IMR-90 (cell line): Measurements from ENCODE around the gene VDR. TPM values are rescaled to one million over a fixed set of nuclear protein-coding genes. Genes with fewer than 3 reads are reported as not detected.

Experiments used
- ATAC-seq: fragments of 200-7000 bp; cut with Tn5 transposase; 2 replicates; pipeline ENCODE4 v1.9.1; 2020; ENCODE audit warnings: low read depth, mild to moderate bottlenecking, moderate library complexity
- BruUV-seq: library from RNA; stranded (reverse); fragments of 400-500 nt; replicated peaks from 2 replicates; lab custom pipeline; 2021; lab: Mats Ljungman, UMichigan
- CTCF ChIA-PET: fragments of 300-600 bp; formaldehyde crosslinking; extraction: SDS; loops from one replicate; lab custom pipeline; 2021; ENCODE audit warnings: antibody characterized with exemption; lab: Yijun Ruan, JAX
- POLR2A ChIA-PET: fragments of 300-600 bp; sonication (Branson Sonifier 250); formaldehyde crosslinking; loops from one replicate; lab custom pipeline; 2022; ENCODE audit warnings: antibody characterized with exemption; ENCODE audit not compliant: unreplicated experiment; lab: Charles Lee
- DNase-seq: peaks from one replicate; pipeline ENCODE4 v3.0.0; 2013
- H2AFZ ChIP-seq: replicated peaks from 2 replicates; pipeline ENCODE3; 2013; ENCODE audit warnings: low read length, mild to moderate bottlenecking; ENCODE audit not compliant: poor library complexity
- H2AK5ac ChIP-seq: 2 replicates; pipeline ENCODE4 v1.6.1; 2013; ENCODE audit warnings: low read depth, low read length, inconsistent platforms
- H2AK9ac ChIP-seq: replicated peaks from 2 replicates; pipeline ENCODE3; 2013; ENCODE audit warnings: mild to moderate bottlenecking, low read depth, low read length, moderate library complexity; ENCODE audit not compliant: poor library complexity
- H2BK120ac ChIP-seq: 2 replicates; pipeline ENCODE4 v1.6.1; 2013; ENCODE audit warnings: low read depth, low read length, inconsistent platforms
- H2BK15ac ChIP-seq: 3 replicates; pipeline ENCODE4 v1.6.1; 2013; ENCODE audit warnings: low read depth, low read length, inconsistent platforms
- H2BK20ac ChIP-seq: 2 replicates; pipeline ENCODE4 v1.6.1; 2013; ENCODE audit warnings: low read depth, mild to moderate bottlenecking, inconsistent platforms, low read length, moderate library complexity
- H2BK5ac ChIP-seq: 2 replicates; pipeline ENCODE4 v1.6.1; 2013; ENCODE audit warnings: mild to moderate bottlenecking, low read depth, low read length, inconsistent platforms; ENCODE audit not compliant: poor library complexity, severe bottlenecking
- H3K14ac ChIP-seq: replicated peaks from 2 replicates; pipeline ENCODE4 v1.6.1; 2013; ENCODE audit warnings: low read depth, low read length, inconsistent platforms
- H3K18ac ChIP-seq: 2 replicates; pipeline ENCODE4 v1.6.1; 2013; ENCODE audit warnings: low read depth, low read length, control low read depth
- H3K23ac ChIP-seq: 2 replicates; pipeline ENCODE4 v1.6.1; 2013; ENCODE audit warnings: low read depth, low read length, inconsistent platforms
- H3K27ac ChIP-seq: 2 replicates; pipeline ENCODE4 v1.5.1; 2013; ENCODE audit warnings: mild to moderate bottlenecking, control low read depth, low read length; ENCODE audit not compliant: insufficient read depth
- H3K27me3 ChIP-seq: 2 replicates; pipeline ENCODE4 v1.6.1; 2013; ENCODE audit warnings: low read length; ENCODE audit not compliant: control insufficient read depth, insufficient read depth
- H3K36me3 ChIP-seq: 2 replicates; pipeline ENCODE4 v1.6.1; 2013; ENCODE audit warnings: low read length, mixed read lengths; ENCODE audit not compliant: control insufficient read depth, insufficient read depth
- H3K4ac ChIP-seq: 2 replicates; pipeline ENCODE4 v1.6.1; 2013; ENCODE audit warnings: low read depth, low read length, inconsistent platforms
- H3K4me1 ChIP-seq: 2 replicates; pipeline ENCODE4 v1.6.1; 2013; ENCODE audit warnings: low read length, mixed read lengths; ENCODE audit not compliant: control insufficient read depth, insufficient read depth
- H3K4me2 ChIP-seq: 2 replicates; pipeline ENCODE4 v1.6.1; 2013; ENCODE audit warnings: low read depth, mild to moderate bottlenecking, control low read depth, low read length, moderate library complexity
- H3K4me3 ChIP-seq: 2 replicates; pipeline ENCODE4 v1.5.1; 2013; ENCODE audit warnings: low read depth, mild to moderate bottlenecking, control low read depth, low read length, moderate library complexity; ENCODE audit not compliant: insufficient read depth
- H3K56ac ChIP-seq: 2 replicates; pipeline ENCODE4 v1.6.1; 2013; ENCODE audit warnings: low read length, inconsistent platforms; ENCODE audit not compliant: insufficient read depth; ENCODE audit errors: extremely low read depth
- H3K79me1 ChIP-seq, 2 experiments: 2 replicates each; pipeline ENCODE4 v1.6.1; 2013; ENCODE audit warnings: low read length in 2 of 2, inconsistent platforms in 1 of 2, low read depth in 1 of 2
- H3K9ac ChIP-seq: 2 replicates; pipeline ENCODE4 v1.6.1; 2013; ENCODE audit warnings: low read depth, low read length, control low read depth
- H3K9me1 ChIP-seq: 2 replicates; pipeline ENCODE4 v1.6.1; 2013; ENCODE audit warnings: low read length, inconsistent platforms; ENCODE audit not compliant: insufficient read depth
- H3K9me3 ChIP-seq: 2 replicates; pipeline ENCODE4 v1.6.1; 2013; ENCODE audit warnings: low read length; ENCODE audit not compliant: control insufficient read depth, insufficient read depth
- H4K20me1 ChIP-seq: 2 replicates; pipeline ENCODE4 v1.6.1; 2013; ENCODE audit warnings: low read length, inconsistent platforms; ENCODE audit not compliant: insufficient read depth
- H4K5ac ChIP-seq: 2 replicates; pipeline ENCODE4 v1.6.1; 2013; ENCODE audit warnings: mild to moderate bottlenecking, low read depth, low read length, control low read depth
- H4K8ac ChIP-seq, 2 experiments: 2 replicates each; pipeline ENCODE4 v1.6.1; 2013; ENCODE audit warnings: low read depth in 2 of 2, low read length in 2 of 2, control low read depth in 1 of 2, inconsistent platforms in 1 of 2
- H4K91ac ChIP-seq: 2 replicates; pipeline ENCODE4 v1.6.1; 2013; ENCODE audit warnings: low read depth, low read length, inconsistent platforms; ENCODE audit not compliant: insufficient read depth
- MXI1 ChIP-seq: IDR thresholded peaks from 2 replicates; pipeline ENCODE4 v1.6.1; 2012; ENCODE audit warnings: low read depth, mild to moderate bottlenecking, low read length, moderate library complexity, borderline replicate concordance
- SMC3 ChIP-seq: fragments of 150-350 bp; IDR thresholded peaks from 2 replicates; pipeline ENCODE4 v1.6.1; 2016; ENCODE audit warnings: low read depth, mild to moderate bottlenecking, antibody characterized with exemption, low read length, moderate library complexity
- whole genome bisulfite sequencing, 2 experiments: methylation state at CpG; one replicate each; pipeline versions ENCODE4 v1.1.5 to v1.1.7; 2013; ENCODE audit warnings: missing lambda C conversion rate in 2 of 2; ENCODE audit not compliant: insufficient read length in 1 of 2; ENCODE audit errors: extremely low coverage in 2 of 2; 5-methylcytosine and 5-hydroxymethylcytosine counted together
- dilution Hi-C: fragments of 300-500 bp; cut with HindIII; formaldehyde crosslinking; loops from one replicate; pipeline ENCODE4 v1.14.3; 2018; ENCODE audit warnings: low sequenced_read_pairs; ENCODE audit not compliant: unreplicated experiment
- in situ Hi-C: fragments of 300-500 bp; cut with MboI; formaldehyde crosslinking; loops from 3 replicates; pipeline ENCODE4 v1.14.3; 2019; ENCODE audit warnings: low sequenced_read_pairs, inconsistent platforms, mixed read lengths
- intact Hi-C: fragments of 100-400 bp; cut with micrococcal nuclease; formaldehyde crosslinking; loops from 2 replicates; pipeline ENCODE4 v1.10.0; 2022
- polyA plus RNA-seq, 3 experiments: library from polyadenylated mRNA; depleted of rRNA; stranded (reverse); fragments of >200 nt; gene quantifications; 2 replicates each; pipeline ENCODE4 v1.2.3, GENCODE V29; 2012; ENCODE audit warnings: low replicate concordance in 1 of 3
- total RNA-seq: library from RNA; depleted of rRNA; stranded (reverse); fragments of >200 nt; gene quantifications from 2 replicates; pipeline ENCODE4 v1.2.3, GENCODE V29; 2012
- TF ChIP-seq, protein P1 (sequence below): fragments of 150-350 bp; IDR thresholded peaks from 2 replicates; pipeline ENCODE4 v1.6.1; 2016; ENCODE audit warnings: low read depth, mild to moderate bottlenecking, low read length, moderate library complexity, borderline replicate concordance
- TF ChIP-seq, protein P2 (sequence below): conservative IDR thresholded peaks from 2 replicates; pipeline ENCODE4 v1.5.1; 2012; ENCODE audit warnings: mild to moderate bottlenecking, low read depth, low read length, improper control_type of control experiment

Gene VDR
- total and polyA plus RNA-seq, 2 of the 4 experiments (the other 2 are of a cell fraction): 5.4 to 8.5 TPM

DNA sequence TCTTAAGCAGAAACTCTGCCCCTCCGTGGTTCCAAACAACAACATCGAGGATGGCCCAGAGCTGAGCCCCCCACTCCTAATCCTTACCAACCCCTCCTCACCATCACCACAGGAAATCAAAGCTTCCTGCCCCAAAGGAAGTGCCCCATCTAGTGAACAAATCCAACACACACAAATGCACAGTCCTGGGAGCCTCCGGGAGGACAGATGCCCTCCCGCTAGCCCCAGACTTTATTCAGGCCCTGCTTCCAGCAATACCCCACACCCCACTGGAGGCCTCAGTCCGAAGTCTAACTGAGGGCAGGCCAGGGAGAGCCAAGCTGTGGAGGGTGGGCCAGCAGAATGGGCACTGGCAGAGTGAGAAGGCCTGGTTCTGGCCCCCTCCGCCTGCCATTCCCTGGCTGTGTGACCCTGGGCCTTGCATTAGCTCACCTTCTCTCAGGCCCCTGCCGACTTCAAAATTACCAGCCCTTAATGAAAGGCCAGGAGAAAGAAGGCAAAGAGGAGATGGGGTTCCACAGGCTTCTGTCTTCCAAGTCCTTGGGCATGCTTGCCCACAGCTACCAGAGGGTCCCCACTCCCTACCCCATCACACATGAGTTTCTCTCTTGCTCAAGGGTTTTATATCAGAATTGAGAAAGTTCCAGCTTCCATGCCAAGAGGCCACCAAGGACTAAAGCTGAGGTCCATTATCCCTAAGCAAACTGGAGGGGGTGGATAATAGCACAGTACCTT is 87.4 kb downstream of the VDR start:
- H4K20me1 ChIP-seq: peaks cover 62% of the 10 kb centered on the region
- ChIA-PET CTCF (interaction anchor here (0.6 to 1.6 kb wide), 5 partner anchors 9 to 800 kb away, joined by 4 to 7 read pairs (median 5); no protein-coding TSS in a partner anchor), POLR2A (interaction anchor here (1.7 kb wide), 1 partner anchor 10 kb away, joined by 4 read pairs; no protein-coding TSS in a partner anchor)
- in situ Hi-C loops: no loop called here
- WGBS, 2 experiments: 33% methylated on average over 1 of the region's 7 CpGs; no CpG with 5 or more reads in 1 of the 2 experiments
- H3K18ac ChIP-seq: no peak overlapping the region
- peak overlapping the region; percentile 84 for H2AK9ac ChIP-seq
- dilution Hi-C loops: no loop called here
- TF ChIP-seq, protein P1, sequence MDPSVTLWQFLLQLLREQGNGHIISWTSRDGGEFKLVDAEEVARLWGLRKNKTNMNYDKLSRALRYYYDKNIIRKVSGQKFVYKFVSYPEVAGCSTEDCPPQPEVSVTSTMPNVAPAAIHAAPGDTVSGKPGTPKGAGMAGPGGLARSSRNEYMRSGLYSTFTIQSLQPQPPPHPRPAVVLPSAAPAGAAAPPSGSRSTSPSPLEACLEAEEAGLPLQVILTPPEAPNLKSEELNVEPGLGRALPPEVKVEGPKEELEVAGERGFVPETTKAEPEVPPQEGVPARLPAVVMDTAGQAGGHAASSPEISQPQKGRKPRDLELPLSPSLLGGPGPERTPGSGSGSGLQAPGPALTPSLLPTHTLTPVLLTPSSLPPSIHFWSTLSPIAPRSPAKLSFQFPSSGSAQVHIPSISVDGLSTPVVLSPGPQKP: no peak
- TF ChIP-seq MXI1: no peak
- TF ChIP-seq, protein P2, sequence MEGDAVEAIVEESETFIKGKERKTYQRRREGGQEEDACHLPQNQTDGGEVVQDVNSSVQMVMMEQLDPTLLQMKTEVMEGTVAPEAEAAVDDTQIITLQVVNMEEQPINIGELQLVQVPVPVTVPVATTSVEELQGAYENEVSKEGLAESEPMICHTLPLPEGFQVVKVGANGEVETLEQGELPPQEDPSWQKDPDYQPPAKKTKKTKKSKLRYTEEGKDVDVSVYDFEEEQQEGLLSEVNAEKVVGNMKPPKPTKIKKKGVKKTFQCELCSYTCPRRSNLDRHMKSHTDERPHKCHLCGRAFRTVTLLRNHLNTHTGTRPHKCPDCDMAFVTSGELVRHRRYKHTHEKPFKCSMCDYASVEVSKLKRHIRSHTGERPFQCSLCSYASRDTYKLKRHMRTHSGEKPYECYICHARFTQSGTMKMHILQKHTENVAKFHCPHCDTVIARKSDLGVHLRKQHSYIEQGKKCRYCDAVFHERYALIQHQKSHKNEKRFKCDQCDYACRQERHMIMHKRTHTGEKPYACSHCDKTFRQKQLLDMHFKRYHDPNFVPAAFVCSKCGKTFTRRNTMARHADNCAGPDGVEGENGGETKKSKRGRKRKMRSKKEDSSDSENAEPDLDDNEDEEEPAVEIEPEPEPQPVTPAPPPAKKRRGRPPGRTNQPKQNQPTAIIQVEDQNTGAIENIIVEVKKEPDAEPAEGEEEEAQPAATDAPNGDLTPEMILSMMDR: peak; percentile 38
- 0 out of 2 replicates have a peak, but pooled peaks have one; percentile 5 for TF ChIP-seq SMC3
- H3K36me3 ChIP-seq: peaks cover 5% of the 10 kb centered on the region; the same call in 1 of the 2 replicates
- peaks cover 12 to 58% of the 10 kb centered on the region in 2 experiments; a peak in 3 of 4 replicates for H3K79me1 ChIP-seq
- intact Hi-C loops: loop anchor here (2.0 kb wide), 1 partner anchor 21 kb away; no protein-coding TSS in a partner anchor
- no peak overlapping the region for H3K56ac ChIP-seq
- no peak overlapping the region for H2BK20ac ChIP-seq
- peak overlapping the region; percentile 63; the same call in 1 of the 3 replicates for H2BK15ac ChIP-seq
- peaks cover 53% of the 10 kb centered on the region for H3K4me1 ChIP-seq
- peak overlapping the region; percentile 83 for H3K23ac ChIP-seq
- peak overlapping the region; percentile 62; the same call in 1 of the 2 replicates for H4K91ac ChIP-seq
- H3K27ac ChIP-seq: peak overlapping the region; percentile 99
- peak overlapping the region; percentile 47 for H2AFZ ChIP-seq
- H3K9ac ChIP-seq: peak overlapping the region; percentile 85
- peak overlapping the region; percentile 87 for H3K4ac ChIP-seq
- no peaks in the 10 kb centered on the region for H3K27me3 ChIP-seq
- H4K5ac ChIP-seq: peak overlapping the region; percentile 2; the same call in 1 of the 2 replicates
- H3K9me1 ChIP-seq: peaks cover 37% of the 10 kb centered on the region
- no peak for DNase-seq
- no peak overlapping the region for H3K4me3 ChIP-seq
- H3K9me3 ChIP-seq: no peaks in the 10 kb centered on the region
- peak overlapping the region; percentile 56; the same call in 1 of the 2 replicates for H2BK120ac ChIP-seq
- peak overlapping the region; percentile 93 for H3K14ac ChIP-seq
- ATAC-seq: no peak
- peak overlapping the region; percentile 84 for H3K4me2 ChIP-seq
- H2AK5ac ChIP-seq: peak overlapping the region; percentile 95
- H2BK5ac ChIP-seq: peak overlapping the region; percentile 79
- no TSS peak for BruUV-seq
- peak overlapping the region; percentile 28 to 45; a peak in 2 of 4 replicates for H4K8ac ChIP-seq
